ENCODE measurements around the gene ELMOD3. TPM values are rescaled to one million over a fixed set of nuclear protein-coding genes. Genes with fewer than 3 reads are reported as not detected.

The ELMOD3 gene
- total and polyA plus RNA-seq, 7 donors = 16.0 to 33.2 (median 18.9) TPM

GRCh38 chr2:85394976-85395375 lies 40.4 kb downstream of the ELMOD3 start:
- peak in 3 of 4 donors; percentile 6 to 23 (median 12) for ATAC-seq
- H3K27me3 ChIP-seq (ENCODE audit: insufficient read depth in 3 of 3, low read length in 2 of 3) = no peaks in the 10 kb centered on the region
- WGBS, 3 donors = 78 to 89% (median 80%) methylated on average over 6 of the region's 6 CpGs
- DNase-seq = no peak
- peaks cover 11% of the 10 kb centered on the region for H3K4me1 ChIP-seq
- H3K36me3 ChIP-seq (ENCODE audit: insufficient read depth in 1 of 2, low read depth in 1 of 2) = peaks cover 0 to 14% of the 10 kb centered on the region in 2 donors
- TF ChIP-seq CTCF (IDR thresholded peaks at IDR 0.05) = no peak
- H3K9me3 ChIP-seq = no peaks in the 10 kb centered on the region
- H3K27ac ChIP-seq = no peak overlapping the region
- H3K4me3 ChIP-seq = no peak overlapping the region
- intact Hi-C loops (cut with DNase I) = no loop called here

DNA sequence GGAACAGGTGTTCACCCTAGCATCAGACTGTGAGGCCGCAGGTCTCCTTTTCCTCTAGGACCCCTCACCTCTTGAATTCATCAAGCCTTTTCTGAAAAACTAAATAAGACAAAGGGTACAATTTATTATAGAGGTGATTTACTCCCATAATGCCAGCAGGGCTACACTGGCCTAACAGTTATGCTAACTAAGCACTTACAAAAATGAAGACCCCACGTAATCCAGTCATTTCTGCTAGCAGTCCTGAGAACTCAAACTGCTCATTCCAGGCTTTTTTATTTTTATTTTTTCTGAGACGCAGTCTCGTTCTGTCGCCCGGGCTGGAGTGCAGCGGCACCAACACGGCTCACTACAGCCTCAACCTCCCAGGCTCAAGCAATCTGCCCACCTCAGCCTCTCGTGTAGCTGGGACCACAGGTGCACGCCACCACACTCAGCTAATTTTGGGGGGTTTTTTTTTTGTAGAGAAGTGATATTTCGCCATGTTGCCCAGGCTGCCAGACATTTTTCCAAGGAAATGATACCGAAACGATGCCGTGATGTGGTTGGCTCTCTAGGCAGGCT lies 41.4 kb downstream of the ELMOD3 start:
- H3K4me1 ChIP-seq = peaks cover 11% of the 10 kb centered on the region
- 87 to 92% (median 89%) methylated on average over 14 of the region's 14 CpGs for WGBS, 3 donors

GRCh38 chr2:85396531-85397470 lies 42.2 kb downstream of the ELMOD3 start:
- no peaks in the 10 kb centered on the region for H3K36me3 ChIP-seq (ENCODE audit: insufficient read depth in 1 of 2, low read depth in 1 of 2)
- intact Hi-C loops (cut with DNase I) = no loop called here
- no peak for ATAC-seq

More for the DNA sequence above, 41.4 kb downstream of the ELMOD3 start:
- H3K27ac ChIP-seq = no peak overlapping the region
- DNase-seq (no peak), ATAC-seq (no peak)
- no peaks in the 10 kb centered on the region for H3K9me3 ChIP-seq
- intact Hi-C loops (cut with DNase I) = no loop called here
- no peak overlapping the region for H3K4me3 ChIP-seq
- H3K27me3 ChIP-seq (ENCODE audit: insufficient read depth in 3 of 3, low read length in 2 of 3) = no peaks in the 10 kb centered on the region
- H3K36me3 ChIP-seq (ENCODE audit: insufficient read depth in 1 of 2, low read depth in 1 of 2) = peaks cover 0 to 4% of the 10 kb centered on the region in 2 donors
- TF ChIP-seq CTCF (IDR thresholded peaks at IDR 0.05) = no peak

GRCh38 chr2:85397925-85398331 lies 43.4 kb downstream of the ELMOD3 start:
- Histone ChIP-seq H3K27ac (no peak overlapping the region), H3K4me3 (no peak overlapping the region), H3K27me3 (ENCODE audit: insufficient read depth in 3 of 3, low read length in 2 of 3) (no peaks in the 10 kb centered on the region), H3K9me3 (no peaks in the 10 kb centered on the region), H3K4me1 (peaks cover 11% of the 10 kb centered on the region), H3K36me3 (ENCODE audit: insufficient read depth in 1 of 2, low read depth in 1 of 2) (no peaks in the 10 kb centered on the region)
- ATAC-seq = peak in 1 of 4 donors; percentile 32
- 69 to 79% (median 69%) methylated on average over 4 of the region's 4 CpGs for WGBS, 3 donors
- intact Hi-C loops (cut with DNase I) = no loop called here
- TF ChIP-seq CTCF (IDR thresholded peaks at IDR 0.05) = no peak
- no peak for DNase-seq

More at GRCh38 chr2:85396531-85397470, 42.2 kb downstream of the ELMOD3 start:
- Histone ChIP-seq H3K27ac (no peak overlapping the region), H3K27me3 (ENCODE audit: insufficient read depth in 3 of 3, low read length in 2 of 3) (no peaks in the 10 kb centered on the region), H3K4me3 (no peak overlapping the region), H3K9me3 (no peaks in the 10 kb centered on the region), H3K4me1 (peaks cover 11% of the 10 kb centered on the region)
- no peak for TF ChIP-seq CTCF (IDR thresholded peaks at IDR 0.05)
- DNase-seq = no peak
- 64 to 81% (median 71%) methylated on average over 5 of the region's 5 CpGs for WGBS, 3 donors
